GM23338 (cell line): Measurements from ENCODE around the gene EPG5. TPM values are rescaled to one million over a fixed set of nuclear protein-coding genes. Genes with fewer than 3 reads are reported as not detected.

Experiments used
- ATAC-seq: fragments of 200-7000 bp; cut with Tn5 transposase; 3 replicates; pipeline ENCODE4 v1.9.1; 2020
- DNase-seq: peaks from one replicate; pipeline ENCODE4 v3.0.0-alpha.2; 2015; ENCODE audit warnings: low spot score
- H2AFZ ChIP-seq: fragments of 200-600 bp; sonication (generic); 2 replicates; pipeline ENCODE4 v1.8.0; 2016; ENCODE audit warnings: antibody characterized with exemption, mild to moderate bottlenecking, moderate library complexity
- H3F3A ChIP-seq: fragments of 200-600 bp; sonication (generic); replicated peaks from 2 replicates; pipeline ENCODE4 v1.8.0; 2017; ENCODE audit warnings: antibody characterized with exemption, mixed run types, low read depth
- H3K27ac ChIP-seq: fragments of 200-600 bp; sonication (generic); 2 replicates; pipeline ENCODE4 v1.6.1; 2016; ENCODE audit warnings: low read depth
- H3K27me3 ChIP-seq: fragments of 200-600 bp; sonication (generic); 2 replicates; pipeline ENCODE4 v1.8.0; 2016; ENCODE audit warnings: mild to moderate bottlenecking, mixed run types, moderate library complexity; ENCODE audit not compliant: insufficient read depth
- H3K36me3 ChIP-seq: fragments of 200-600 bp; sonication (generic); 2 replicates; pipeline ENCODE4 v1.8.0; 2016; ENCODE audit warnings: mild to moderate bottlenecking; ENCODE audit not compliant: insufficient read depth
- H3K4me1 ChIP-seq: fragments of 200-600 bp; sonication (generic); 2 replicates; pipeline ENCODE4 v1.8.0; 2016; ENCODE audit warnings: mild to moderate bottlenecking, moderate library complexity; ENCODE audit not compliant: insufficient read depth
- H3K4me2 ChIP-seq: fragments of 200-600 bp; sonication (generic); 2 replicates; pipeline ENCODE4 v1.7.1; 2017; ENCODE audit warnings: mixed run types
- H3K4me3 ChIP-seq: fragments of 200-600 bp; sonication (generic); 2 replicates; pipeline ENCODE4 v1.6.1; 2016; ENCODE audit warnings: mixed run types
- H3K79me2 ChIP-seq: fragments of 200-600 bp; sonication (generic); replicated peaks from 2 replicates; pipeline ENCODE4 v1.8.0; 2017; ENCODE audit warnings: mild to moderate bottlenecking; ENCODE audit not compliant: insufficient read depth
- H3K9me2 ChIP-seq: fragments of 200-600 bp; sonication (generic); 2 replicates; pipeline ENCODE4 v1.8.0; 2017; ENCODE audit not compliant: insufficient read depth
- H4K20me1 ChIP-seq: fragments of 200-600 bp; sonication (generic); replicated peaks from 2 replicates; pipeline ENCODE4 v1.8.0; 2017; ENCODE audit warnings: mild to moderate bottlenecking; ENCODE audit not compliant: insufficient read depth
- H3K27ac Mint-ChIP-seq: 2 replicates; pipeline ENCODE4 v1.8.0; 2020; ENCODE audit warnings: inconsistent platforms, mild to moderate bottlenecking, moderate library complexity, mixed read lengths
- H3K27me3 Mint-ChIP-seq: 3 replicates; pipeline ENCODE4 v1.8.0; 2022; ENCODE audit warnings: low read depth, mild to moderate bottlenecking, moderate library complexity, mixed read lengths, inconsistent platforms; ENCODE audit not compliant: insufficient read depth, poor library complexity
- H3K36me3 Mint-ChIP-seq: 3 replicates; pipeline ENCODE4 v1.8.0; 2021; ENCODE audit warnings: low read depth, mild to moderate bottlenecking, inconsistent platforms, moderate library complexity, mixed read lengths
- H3K4me1 Mint-ChIP-seq: 3 replicates; pipeline ENCODE4 v1.8.0; 2020; ENCODE audit warnings: mild to moderate bottlenecking, inconsistent platforms, mixed read lengths
- H3K4me3 Mint-ChIP-seq: 3 replicates; pipeline ENCODE4 v1.8.0; 2021; ENCODE audit warnings: moderate library complexity, mild to moderate bottlenecking, inconsistent platforms, mixed read lengths
- H3K9me3 Mint-ChIP-seq: 3 replicates; pipeline ENCODE4 v1.8.0; 2020; ENCODE audit warnings: moderate library complexity, mild to moderate bottlenecking, inconsistent platforms, mixed read lengths
- CREB1 ChIP-seq: fragments of 250-450 bp; sonication (Bioruptor Pico); IDR thresholded peaks from 2 replicates; pipeline ENCODE4 v1.5.0; 2020; ENCODE audit warnings: low read depth, mild to moderate bottlenecking, moderate library complexity
- ETS1 ChIP-seq: IDR thresholded peaks from 2 replicates; pipeline ENCODE4 v1.6.1; 2016; ENCODE audit warnings: antibody characterized with exemption
- EZH2phosphoT487 ChIP-seq: fragments of 200-600 bp; sonication (generic); IDR thresholded peaks from one replicate; pipeline ENCODE4 v1.8.1; 2018; ENCODE audit warnings: antibody characterized with exemption; ENCODE audit not compliant: unreplicated experiment
- NANOG ChIP-seq: IDR thresholded peaks from 2 replicates; pipeline ENCODE4 v1.6.1; 2016; ENCODE audit warnings: antibody characterized with exemption, borderline replicate concordance
- REST ChIP-seq: IDR thresholded peaks from one replicate; pipeline ENCODE4 v1.6.1; 2018; ENCODE audit warnings: antibody characterized with exemption; ENCODE audit not compliant: unreplicated experiment
- STAT1 ChIP-seq: IDR thresholded peaks from one replicate; pipeline ENCODE4 v1.6.1; 2016; ENCODE audit warnings: antibody characterized with exemption; ENCODE audit not compliant: unreplicated experiment
- ZNF114 ChIP-seq: fragments of 250-450 bp; sonication (Bioruptor Pico); IDR thresholded peaks from 2 replicates; pipeline ENCODE4 v1.5.0; 2020; ENCODE audit warnings: mild to moderate bottlenecking, moderate library complexity
- ZNF331 ChIP-seq: fragments of 250-450 bp; sonication (Bioruptor Pico); IDR thresholded peaks from 2 replicates; pipeline ENCODE4 v1.5.0; 2020; ENCODE audit warnings: low read depth, mild to moderate bottlenecking, moderate library complexity
- polyA plus RNA-seq: library from polyadenylated mRNA; unstranded; fragments of >200 nt; fragmentation: Nextera tagmentation; extraction: Ambion mirVana; gene quantifications from 2 replicates; pipeline ENCODE4 v1.2.1, GENCODE V29; 2016
- total RNA-seq: library from RNA; depleted of rRNA; stranded (reverse); fragments of >200 nt; shearing (Covaris generic); gene quantifications from 2 replicates; pipeline ENCODE4 v1.2.3, GENCODE V29; 2014
- TF ChIP-seq, protein P1 (sequence below): fragments of 250-450 bp; sonication (Bioruptor Pico); IDR thresholded peaks from 2 replicates; pipeline ENCODE4 v1.5.0; 2020; ENCODE audit warnings: mild to moderate bottlenecking, moderate library complexity

EPG5 gene
- total and polyA plus RNA-seq, 2 experiments from 2014 or later = 4.1 to 29.2 TPM

GRCh38 chr18:45847119-45847518 is 120.0 kb downstream of the EPG5 start:
- Histone ChIP-seq H3K4me1 (no peaks in the 10 kb centered on the region), H3K4me3 (no peak overlapping the region), H3K36me3 (no peaks in the 10 kb centered on the region), H3K9me2 (no peaks in the 10 kb centered on the region), H4K20me1 (no peaks in the 10 kb centered on the region), H3K27me3 (no peaks in the 10 kb centered on the region), H3F3A (no peaks in the 10 kb centered on the region), H3K79me2 (no peaks in the 10 kb centered on the region), H2AFZ (no peak overlapping the region), H3K27ac (no peak overlapping the region), H3K4me2 (no peak overlapping the region)
- Mint-ChIP-seq H3K4me1 (peaks cover 2% of the 10 kb centered on the region; the same call in 1 of the 3 replicates), H3K27ac (no peak overlapping the region), H3K4me3 (no peak overlapping the region), H3K9me3 (no peaks in the 10 kb centered on the region), H3K27me3 (peaks cover 5% of the 10 kb centered on the region), H3K36me3 (peaks cover 2% of the 10 kb centered on the region; the same call in 1 of the 3 replicates)
- no peak for ATAC-seq
- TF ChIP-seq REST (no peak), ZNF114 (CRISPR knock-in tag) (no peak), STAT1 (no peak), ETS1 (no peak), EZH2phosphoT487 (no peak), ZNF331 (CRISPR knock-in tag) (no peak), NANOG (no peak), CREB1 (no peak)
- TF ChIP-seq, protein P1, sequence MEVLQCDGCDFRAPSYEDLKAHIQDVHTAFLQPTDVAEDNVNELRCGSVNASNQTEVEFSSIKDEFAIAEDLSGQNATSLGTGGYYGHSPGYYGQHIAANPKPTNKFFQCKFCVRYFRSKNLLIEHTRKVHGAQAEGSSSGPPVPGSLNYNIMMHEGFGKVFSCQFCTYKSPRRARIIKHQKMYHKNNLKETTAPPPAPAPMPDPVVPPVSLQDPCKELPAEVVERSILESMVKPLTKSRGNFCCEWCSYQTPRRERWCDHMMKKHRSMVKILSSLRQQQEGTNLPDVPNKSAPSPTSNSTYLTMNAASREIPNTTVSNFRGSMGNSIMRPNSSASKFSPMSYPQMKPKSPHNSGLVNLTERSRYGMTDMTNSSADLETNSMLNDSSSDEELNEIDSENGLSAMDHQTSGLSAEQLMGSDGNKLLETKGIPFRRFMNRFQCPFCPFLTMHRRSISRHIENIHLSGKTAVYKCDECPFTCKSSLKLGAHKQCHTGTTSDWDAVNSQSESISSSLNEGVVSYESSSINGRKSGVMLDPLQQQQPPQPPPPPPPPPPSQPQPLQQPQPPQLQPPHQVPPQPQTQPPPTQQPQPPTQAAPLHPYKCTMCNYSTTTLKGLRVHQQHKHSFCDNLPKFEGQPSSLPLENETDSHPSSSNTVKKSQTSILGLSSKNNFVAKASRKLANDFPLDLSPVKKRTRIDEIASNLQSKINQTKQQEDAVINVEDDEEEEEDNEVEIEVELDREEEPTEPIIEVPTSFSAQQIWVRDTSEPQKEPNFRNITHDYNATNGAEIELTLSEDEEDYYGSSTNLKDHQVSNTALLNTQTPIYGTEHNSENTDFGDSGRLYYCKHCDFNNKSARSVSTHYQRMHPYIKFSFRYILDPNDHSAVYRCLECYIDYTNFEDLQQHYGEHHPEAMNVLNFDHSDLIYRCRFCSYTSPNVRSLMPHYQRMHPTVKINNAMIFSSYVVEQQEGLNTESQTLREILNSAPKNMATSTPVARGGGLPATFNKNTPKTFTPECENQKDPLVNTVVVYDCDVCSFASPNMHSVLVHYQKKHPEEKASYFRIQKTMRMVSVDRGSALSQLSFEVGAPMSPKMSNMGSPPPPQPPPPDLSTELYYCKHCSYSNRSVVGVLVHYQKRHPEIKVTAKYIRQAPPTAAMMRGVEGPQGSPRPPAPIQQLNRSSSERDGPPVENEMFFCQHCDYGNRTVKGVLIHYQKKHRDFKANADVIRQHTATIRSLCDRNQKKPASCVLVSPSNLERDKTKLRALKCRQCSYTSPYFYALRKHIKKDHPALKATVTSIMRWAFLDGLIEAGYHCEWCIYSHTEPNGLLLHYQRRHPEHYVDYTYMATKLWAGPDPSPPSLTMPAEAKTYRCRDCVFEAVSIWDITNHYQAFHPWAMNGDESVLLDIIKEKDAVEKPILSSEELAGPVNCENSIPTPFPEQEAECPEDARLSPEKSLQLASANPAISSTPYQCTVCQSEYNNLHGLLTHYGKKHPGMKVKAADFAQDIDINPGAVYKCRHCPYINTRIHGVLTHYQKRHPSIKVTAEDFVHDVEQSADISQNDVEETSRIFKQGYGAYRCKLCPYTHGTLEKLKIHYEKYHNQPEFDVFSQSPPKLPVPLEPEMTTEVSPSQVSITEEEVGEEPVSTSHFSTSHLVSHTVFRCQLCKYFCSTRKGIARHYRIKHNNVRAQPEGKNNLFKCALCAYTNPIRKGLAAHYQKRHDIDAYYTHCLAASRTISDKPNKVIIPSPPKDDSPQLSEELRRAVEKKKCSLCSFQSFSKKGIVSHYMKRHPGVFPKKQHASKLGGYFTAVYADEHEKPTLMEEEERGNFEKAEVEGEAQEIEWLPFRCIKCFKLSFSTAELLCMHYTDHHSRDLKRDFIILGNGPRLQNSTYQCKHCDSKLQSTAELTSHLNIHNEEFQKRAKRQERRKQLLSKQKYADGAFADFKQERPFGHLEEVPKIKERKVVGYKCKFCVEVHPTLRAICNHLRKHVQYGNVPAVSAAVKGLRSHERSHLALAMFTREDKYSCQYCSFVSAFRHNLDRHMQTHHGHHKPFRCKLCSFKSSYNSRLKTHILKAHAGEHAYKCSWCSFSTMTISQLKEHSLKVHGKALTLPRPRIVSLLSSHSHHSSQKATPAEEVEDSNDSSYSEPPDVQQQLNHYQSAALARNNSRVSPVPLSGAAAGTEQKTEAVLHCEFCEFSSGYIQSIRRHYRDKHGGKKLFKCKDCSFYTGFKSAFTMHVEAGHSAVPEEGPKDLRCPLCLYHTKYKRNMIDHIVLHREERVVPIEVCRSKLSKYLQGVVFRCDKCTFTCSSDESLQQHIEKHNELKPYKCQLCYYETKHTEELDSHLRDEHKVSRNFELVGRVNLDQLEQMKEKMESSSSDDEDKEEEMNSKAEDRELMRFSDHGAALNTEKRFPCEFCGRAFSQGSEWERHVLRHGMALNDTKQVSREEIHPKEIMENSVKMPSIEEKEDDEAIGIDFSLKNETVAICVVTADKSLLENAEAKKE (CRISPR knock-in tag) = no peak
- no peak for DNase-seq
